ENCODE measurements around the gene C2orf72.
"Not testable (repeated sequence)": the region's sequence is repeated elsewhere in the genome, so short reads cannot be mapped to it uniquely, and the experiment has no call there.

Gene C2orf72

DNA sequence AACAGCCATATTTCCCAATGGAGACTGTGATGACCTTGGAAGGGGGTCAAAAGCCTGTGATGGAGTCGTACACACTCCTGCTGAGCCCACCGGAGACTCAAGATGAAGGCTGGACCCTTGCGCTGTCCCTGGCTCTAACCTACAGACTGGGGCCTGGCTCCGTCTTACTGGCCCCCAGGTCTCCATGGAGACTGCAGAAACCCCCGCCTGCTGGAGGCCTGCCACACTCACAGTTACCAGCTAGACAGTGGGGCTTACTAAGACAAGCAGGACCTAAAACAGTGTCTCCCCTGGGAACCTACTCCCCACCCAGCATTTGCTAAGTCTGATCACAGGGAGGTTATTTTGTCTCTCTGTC lies 9.6 kb downstream of the C2orf72 start:
- no peak for DNase-seq (ENCODE audit: low spot score)

DNA sequence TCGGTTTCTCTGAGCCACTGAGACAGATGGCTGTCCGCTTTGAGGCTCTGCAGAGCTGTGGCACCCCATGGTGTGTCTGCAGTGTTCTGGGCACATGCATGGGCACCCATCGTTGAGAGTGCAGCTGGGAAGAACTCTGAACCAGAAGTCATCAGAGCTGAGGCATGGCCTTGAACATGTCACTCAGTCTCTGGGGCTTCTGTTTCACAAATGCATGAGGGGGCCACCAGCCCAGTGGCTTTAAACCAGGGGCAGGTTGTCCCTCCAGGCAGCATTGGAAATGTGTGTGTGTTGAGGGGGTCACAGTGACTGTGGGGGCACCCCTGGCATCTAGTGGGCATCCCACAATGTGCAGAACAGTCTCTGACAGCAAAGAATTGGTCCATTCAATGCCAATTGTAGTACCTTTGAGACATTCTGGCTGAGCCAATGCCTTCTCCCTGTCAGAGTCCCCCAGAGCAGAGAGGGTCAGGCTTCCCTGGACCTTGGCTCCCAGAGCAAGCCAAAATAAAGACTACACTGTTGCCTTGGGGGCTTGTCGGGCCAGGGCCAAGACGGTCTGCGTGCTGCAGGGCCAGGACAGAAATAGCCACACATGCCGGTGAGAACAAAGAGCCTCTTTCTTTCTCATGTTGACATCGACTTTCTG lies 10.1 kb downstream of the C2orf72 start:
- DNase-seq (ENCODE audit: low spot score) = no peak

DNA sequence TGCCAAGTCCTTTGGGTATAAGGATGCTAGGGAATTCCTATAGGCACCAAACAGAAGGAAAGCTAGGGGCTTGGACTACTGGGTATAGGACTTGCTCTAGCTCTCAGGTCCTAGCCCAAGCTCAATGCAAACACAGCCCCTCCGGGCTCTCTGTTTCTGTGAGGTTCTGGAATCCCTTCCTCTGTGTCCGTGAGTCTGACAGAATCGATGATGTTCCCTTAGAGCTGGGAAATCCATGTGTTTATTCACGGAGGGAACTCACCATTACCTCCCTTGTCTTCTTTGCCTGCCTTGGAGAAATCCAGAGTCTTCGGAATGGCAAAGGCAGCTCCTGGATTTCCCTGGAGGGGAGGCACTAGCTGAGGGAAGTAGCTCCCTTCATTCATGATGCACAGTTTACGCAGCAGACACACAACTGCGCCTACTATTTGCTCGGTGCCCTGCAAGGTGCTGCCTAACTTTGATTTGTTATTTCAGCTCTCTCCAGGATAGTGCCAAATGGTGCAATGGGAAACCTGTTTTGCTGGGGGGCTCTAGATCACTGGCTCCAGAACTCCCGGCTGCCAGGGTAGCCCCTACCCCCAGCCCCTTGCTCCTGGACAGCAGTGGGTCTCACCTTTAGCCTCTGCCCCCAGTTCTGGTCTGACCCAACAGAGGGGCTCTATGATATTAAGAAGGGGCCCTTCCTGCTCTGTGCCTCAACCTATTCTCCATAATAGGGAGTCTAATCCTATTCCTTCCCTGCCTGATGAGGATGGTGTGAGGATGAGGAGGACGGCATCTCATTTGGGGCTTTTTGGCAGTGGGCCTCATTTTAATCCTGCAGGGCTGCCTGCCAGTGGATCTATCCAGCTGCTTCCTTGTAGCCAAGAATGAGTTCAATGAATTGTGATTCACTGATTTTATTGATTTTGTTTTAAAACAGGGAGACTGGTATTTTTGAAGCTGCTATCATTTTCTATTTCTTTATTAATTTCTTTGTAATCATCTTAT lies 10.9 kb downstream of the C2orf72 start:
- no peak for DNase-seq (ENCODE audit: low spot score)

DNA sequence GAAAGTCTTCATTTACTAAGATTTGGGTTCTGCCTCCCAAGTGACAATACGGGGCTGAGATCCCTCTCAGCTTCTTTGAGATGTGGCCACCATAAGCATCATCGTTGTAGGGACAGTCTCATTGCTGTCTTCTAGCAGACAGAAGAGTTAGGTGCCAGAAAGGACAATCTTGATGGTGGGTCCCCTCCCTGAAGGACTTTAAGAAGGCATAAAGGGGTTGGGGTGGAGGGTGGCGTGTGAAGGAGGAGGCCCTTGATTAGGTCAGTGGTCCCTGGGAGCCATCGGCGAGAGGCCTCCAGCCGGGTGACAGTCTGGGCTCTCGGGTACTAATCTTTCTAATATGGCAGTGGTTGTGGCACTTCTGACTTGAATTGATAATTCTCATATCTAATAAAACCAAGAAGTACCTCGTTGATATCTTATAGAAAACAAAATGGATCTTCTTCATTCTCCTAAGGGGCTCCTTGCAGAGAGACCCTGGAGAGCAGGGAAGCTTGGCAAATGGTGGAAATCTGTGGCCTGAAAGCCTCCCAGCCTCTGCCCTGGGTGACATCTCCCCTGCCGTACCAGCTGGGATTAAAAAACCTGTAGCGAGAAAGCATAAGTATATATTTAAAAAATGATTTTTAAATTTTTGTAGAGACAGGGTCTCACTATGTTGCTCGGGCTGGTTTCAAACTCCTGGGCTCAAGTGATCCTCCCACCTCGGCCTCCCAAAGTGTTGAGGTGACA lies 12.1 kb downstream of the C2orf72 start:
- DNase-seq (ENCODE audit: low spot score) = no peak

DNA sequence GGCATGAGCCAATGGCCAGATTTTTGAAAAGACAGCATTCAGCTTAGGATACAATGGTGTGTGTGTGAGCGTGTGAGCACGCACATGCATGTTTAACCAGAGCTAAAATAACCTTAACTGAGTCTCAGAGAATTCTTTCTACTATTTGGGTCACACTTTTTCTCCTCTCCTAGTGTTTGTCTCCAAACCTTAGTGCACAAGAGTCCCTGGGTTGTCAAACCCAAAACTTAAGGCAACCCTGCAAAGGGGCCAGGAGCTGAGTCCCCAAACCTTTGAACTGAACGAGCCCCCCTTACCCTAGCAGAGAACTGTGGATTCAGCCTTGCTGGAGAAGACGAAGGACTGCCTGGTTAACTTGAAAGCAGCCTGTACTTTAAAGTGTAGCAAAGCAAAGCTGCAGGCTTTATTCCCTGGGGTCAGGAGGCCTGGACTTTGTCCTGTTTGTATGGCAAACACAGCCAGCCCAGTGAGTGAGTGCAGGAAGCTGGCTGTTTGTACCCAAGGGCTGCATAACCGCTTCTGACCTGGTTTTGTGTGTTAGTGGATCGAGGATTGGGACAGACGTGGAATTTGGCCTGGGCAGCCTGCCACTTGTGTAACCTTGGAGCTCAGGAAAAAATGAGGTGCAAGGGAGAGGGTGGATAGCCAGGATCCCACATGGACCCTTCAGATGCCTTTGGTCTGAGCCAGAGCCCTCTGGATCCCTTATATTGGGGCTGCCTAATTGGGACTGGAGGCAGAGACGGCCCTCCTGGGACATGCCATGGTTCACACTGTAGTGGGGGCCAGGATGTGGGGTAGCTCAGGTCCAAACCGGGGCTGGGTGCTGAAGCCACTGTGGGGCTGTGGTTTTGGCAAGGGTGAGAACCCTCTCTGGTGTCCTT lies 12.9 kb downstream of the C2orf72 start:
- no peak for DNase-seq (ENCODE audit: low spot score)

DNA sequence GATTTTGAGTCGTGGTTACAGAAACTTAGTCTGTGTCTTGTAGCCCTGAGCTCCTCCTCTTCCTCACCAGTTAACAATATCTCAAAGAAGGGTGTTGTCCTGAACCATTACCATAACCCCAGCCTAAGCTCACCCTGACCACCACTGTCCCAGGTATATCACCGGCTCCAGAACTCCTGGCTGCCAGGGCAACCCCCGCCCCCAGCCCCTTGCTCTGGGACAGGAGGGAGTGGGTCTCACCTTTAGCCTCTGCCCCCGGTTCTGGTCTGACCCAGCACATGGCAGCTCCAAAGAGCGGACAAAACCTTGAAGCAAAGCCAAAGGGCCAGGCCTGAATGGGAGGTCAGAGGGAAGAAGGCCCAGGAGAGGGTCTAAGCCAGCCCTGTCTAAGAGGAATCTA lies 13.8 kb downstream of the C2orf72 start:
- DNase-seq (ENCODE audit: low spot score) = no peak

DNA sequence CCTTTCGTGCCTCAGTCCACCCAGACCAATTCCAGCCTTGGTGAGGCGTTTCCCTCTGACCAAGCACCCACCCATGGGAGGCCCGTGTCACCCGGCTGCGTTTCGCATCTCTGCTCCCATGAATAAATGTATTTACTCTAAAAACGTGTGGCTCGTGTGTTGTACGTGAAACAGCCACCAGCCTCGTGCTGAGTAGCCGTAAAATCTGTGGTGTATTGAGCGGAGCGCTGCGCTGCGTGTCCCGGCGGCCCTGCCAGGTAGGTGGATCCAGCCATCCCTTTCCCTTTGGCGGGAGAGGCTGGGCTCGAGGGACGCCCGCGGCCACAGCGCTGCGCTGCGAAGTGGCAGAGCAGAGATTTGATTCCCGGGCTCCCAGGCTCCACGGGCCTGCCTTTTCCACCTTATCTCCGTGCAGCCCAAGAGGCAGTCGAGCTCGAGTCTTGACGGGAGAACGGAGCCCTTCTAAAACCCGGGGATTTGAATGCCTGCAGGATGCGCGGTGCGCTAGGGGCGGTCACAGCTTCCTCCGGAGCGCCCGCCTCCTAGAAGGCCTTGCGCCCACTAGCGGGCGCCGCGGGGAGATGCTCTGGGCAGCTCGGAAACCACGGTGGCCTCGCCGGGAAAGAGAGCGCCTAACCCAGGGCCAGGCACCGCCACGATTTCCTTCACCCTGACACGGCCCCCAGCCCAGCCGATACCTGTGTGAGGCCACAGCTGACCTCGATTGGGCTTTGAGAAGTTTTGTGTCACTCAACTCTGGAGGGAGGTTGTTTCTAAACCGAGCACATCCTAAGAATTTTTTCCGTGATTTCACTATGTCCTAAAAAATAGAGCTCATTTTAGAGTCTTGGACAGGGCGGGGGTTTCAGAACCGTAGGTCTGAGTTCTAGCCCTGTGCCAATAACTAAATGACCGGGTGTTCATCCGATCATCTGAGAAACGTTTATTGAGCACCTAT lies 15.4 kb downstream of the C2orf72 start:
- DNase-seq (ENCODE audit: low spot score) = peak; percentile 87

DNA sequence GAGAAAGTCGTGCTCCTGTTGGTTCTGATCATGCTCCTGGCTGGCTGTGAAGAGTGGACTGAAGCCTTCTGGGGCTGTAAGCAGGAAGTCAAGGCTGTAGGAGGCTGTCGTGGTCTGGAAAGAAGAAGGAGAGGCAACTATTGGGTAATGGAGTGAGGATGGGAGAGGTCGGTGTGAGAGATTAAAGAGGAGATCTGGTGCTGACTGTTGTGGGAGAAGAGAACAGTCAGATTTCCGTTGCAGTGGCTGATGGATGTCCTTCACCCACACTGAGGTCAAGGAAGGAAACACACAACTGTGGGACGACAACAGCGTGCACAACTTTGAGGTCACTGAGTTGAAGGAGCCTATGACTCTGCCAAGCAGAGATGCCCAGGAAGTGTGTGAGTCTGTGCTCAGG lies 16.5 kb downstream of the C2orf72 start:
- DNase-seq (ENCODE audit: low spot score) = no peak

DNA sequence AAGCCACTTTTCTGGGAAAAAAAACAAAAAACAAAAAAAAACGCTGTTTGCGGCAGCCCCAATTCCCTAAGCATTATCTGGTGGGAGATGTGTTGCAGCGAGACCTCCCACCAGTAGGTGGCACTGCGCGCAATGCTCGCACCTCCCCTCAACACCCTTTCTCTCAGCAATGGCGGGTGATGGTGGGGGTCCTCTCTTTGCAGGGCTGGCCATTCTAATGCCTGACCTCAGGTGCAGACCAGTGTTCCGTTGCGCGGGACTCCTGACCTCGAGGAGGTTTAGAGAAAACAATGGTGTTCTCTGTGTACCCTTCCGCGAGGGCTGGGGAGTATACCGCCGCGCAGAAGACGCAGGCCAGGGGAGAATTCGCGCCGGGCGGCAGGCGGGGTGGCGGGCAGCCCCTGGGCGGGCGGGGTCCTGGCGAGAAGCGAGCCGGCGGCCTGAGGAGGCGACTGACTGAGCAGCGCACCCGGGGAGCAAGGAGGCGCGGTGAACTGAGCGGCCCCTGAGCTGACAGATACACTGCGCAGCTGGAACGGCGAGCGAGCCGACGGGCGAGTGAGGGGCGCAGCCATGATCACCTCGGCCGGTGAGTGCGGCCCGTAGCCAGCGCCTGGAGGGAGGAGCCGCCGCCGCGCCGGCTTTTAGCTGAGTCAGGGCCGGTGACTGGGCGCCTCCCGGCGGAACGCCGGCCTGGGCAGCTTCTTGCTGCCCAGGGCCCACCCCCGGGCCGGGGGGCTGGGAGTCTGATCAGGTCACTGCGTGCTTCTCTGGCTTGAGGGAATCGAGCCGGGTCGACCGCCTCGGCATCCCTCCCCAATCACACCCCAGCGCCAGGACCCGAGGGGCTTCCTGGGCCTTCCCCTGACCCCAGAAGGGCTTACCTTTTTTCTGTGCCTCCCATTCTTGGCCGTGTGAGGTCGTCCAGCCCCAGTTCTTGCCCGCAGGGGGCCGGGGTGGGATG lies 19.4 kb downstream of the C2orf72 start, which contains the start of gene PSMD1:
PSMD1 (plus strand) TSS at position 415 of the 964 bp plus-strand sequence; CDS start at position 574, 159 bp downstream.
- DNase-seq (ENCODE audit: low spot score) = peak; percentile 97

DNA sequence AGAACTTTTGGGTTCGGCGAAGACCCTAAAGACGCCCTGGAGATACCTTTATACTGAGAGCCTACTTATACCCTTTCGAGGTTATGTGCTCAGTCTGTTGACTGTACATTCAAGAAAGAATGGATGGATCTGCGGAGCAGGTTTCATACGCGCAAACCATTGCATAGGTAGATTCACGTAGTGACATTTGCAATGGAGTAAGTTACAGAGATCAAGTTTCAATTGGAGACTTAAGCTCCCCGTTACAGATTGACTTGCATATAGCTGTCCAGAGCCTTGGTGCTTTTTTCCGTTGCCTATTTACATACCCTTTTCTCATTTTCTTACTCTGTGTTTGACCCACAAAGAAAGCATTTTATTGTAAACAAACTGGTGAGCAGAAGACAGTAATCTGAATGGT lies 20.3 kb downstream of the C2orf72 start:
- no peak for DNase-seq (ENCODE audit: low spot score)

DNA sequence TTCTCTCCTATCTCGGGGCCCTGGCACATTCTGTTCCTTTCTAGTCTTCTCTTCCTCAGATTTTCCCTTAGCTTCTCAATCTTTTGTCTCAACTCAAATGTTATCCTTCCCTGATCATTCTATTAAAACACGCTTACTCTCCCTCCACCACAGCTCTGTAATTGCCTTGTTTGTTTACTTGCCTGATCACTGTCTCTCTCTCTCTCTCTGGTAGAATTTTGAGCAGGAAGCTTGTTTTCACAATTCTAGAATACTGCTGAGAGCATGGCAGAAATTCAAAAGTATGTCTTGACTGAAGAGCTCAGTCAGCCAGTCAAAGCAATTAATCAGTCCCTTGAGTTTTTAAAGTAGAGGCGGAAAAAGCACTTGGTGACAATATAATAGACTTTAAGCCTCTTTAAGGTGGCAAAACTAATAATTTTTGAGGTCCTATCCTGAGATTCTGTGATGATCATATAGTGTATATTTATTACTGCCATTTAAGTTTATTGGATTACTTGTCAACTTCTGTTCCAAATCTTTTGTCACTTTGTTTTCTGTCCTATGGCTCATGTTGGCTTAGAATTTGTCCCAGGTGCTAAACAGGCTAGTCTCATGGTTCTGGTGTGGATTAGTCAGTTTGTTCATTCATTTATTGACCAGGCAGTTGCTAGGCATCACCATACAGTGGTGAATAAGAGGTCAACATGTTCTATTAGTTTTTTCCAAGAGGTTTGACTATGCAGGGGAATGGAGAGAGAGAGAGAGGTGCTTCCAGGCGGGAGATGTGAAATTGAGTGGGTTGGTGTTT lies 21.6 kb downstream of the C2orf72 start:
- DNase-seq (ENCODE audit: low spot score) = no peak

DNA sequence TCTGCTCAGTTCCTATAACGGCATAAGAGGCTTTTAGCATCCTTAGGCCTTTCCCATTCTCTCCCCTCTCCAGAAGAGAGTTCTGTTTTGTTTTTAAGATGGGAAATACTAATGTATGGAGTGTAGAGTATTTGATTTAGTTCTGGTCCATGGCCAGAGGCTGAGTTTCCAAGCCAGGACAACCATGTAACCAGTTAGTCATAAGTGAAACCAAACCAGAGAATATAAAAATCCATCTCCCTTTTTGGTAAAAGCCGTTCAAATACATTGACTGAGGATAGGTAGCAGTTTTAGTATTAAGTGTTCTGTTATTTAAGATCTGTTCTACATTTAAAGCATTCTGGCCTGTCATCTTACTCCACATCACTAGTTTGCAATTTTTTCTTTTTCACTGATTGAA lies 22.4 kb downstream of the C2orf72 start:
- no peak for DNase-seq (ENCODE audit: low spot score)

DNA sequence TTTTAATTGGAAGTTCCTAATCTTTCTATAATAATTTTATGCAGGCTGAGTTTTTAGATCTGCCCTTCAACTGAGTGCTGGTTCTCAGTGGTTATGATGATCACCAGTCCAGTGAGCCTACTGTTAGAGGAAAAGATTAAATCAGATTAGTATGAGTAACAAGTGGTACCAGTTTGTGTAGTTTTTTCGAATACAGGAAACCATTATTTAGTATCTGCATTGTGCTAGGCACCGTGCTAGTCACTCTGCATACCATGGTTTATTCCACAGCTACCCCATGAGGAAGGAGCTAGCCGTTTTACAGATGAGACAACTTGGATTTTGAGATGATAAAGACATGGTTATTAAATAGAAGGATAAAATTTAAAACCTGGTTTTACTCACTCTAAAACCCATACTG lies 25.5 kb downstream of the C2orf72 start:
- no peak for DNase-seq (ENCODE audit: low spot score)

DNA sequence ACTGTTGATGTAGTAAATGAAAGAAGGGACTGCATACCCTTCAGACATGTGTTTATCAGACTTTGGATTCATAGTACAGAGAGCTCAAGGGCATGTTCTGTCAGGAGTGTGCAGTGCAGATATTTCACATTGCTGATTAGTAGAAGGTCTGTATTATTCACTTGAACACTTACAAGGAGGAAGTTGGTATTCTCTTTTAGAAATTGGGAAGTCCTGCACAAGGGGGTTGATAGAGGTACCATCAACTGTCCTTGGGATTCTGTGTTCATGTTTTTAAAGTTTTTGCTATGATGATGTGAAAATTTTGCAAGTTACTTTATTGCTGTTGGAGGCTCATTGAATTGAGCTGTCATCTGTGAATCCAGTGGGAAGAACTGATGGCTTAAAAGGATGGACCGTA lies 26.0 kb downstream of the C2orf72 start:
- no peak for DNase-seq (ENCODE audit: low spot score)

DNA sequence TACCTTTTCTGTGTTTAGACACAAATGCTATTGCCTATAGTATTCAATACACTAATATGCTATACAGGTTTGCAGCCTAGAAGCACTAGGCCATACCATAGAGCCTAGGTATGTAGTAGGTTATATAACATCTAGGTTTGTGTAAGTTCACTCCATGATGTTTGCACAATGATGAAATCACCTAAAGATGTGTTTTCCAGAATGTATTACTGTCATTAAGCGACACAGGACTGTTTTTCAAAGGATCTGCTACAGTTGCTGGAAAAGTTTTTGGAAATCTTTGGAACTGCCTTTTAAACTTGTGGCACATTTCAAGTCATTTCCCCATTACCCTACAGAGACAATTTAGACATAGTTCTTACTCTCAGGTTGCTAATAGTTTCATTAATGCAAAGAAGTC lies 28.6 kb downstream of the C2orf72 start:
- DNase-seq (ENCODE audit: low spot score) = no peak

DNA sequence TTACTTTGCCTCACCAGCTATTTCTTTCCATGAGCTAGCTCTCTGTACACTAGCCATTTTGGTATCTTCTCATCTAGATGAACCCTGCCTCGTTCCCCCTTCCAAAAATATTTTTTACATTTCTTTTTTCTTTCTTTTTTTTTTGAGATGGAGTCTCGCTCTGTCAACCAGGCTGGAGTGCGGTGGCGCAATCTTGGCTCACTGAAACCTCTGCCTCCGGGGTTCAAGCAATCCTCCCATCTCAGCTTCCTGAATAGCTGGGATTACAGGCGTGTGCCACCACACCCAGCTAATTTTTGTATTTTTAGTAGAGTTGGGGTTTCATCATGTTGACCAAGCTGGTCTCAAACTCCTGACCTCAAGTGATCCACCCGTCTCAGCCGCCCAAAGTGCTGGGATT lies 30.2 kb downstream of the C2orf72 start:
- DNase-seq (ENCODE audit: low spot score) = not testable (repeated sequence)

DNA sequence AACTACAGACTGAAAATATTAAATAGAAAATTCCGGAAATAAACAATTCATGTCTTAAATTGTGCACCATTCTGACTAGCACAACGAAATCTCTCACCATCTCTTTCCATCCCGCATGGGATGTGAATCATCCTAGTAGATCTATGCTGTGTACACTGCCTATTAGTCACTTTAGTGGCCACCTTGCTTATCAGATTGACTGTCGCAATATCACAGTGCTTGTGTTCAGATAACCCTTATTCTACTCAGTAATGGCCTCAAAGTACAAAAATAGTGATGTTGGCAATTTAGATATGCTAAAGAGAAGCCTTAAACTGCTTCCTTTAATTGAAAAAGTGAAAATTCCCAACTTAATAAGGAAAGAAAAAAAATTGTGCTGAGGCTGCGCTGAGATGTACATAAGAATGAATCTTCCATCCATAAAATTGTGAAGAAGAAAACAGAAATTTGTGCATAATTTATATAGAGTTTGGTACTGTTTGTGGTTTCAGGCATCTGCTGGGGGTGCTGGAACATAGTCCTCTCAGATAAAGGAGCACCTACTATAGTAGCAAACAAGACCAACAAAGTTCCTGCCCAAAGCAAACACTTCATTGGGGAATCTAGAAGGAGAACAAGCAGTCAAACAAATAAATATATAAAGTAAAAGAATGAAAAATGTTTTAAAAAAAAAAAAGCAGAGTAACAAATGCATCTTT lies 31.4 kb downstream of the C2orf72 start:
- no peak for DNase-seq (ENCODE audit: low spot score)

All from hepatic stellate cell (primary cell).